H1 (cell line): ENCODE measurements around the gene TRIM45.

ENCODE experiments used
- ASH2L ChIP-seq: fragments of 200-600, 300-600 bp; sonication (generic); IDR thresholded peaks from one replicate; pipeline ENCODE4 v1.7.1; 2017; ENCODE audit warnings: low read length
- ATF2 ChIP-seq: IDR thresholded peaks from 2 replicates; pipeline ENCODE4 v1.6.1; 2012; ENCODE audit warnings: low read length, inconsistent platforms
- BCL11A ChIP-seq, 2 experiments: IDR thresholded peaks; one replicate each; pipeline ENCODE4 v1.6.1; 2011; ENCODE audit warnings: low read depth in 2 of 2, low read length in 2 of 2, mild to moderate bottlenecking in 2 of 2
- POLR2A ChIP-seq, 2 experiments: IDR thresholded peaks; 1 replicate in 1 of 2; 2 replicates in 1 of 2; pipeline ENCODE4 v1.6.1; 2011; ENCODE audit warnings: low read depth in 2 of 2, low read length in 2 of 2, mild to moderate bottlenecking in 2 of 2; ENCODE audit errors: control extremely low read depth in 1 of 2
- POLR2AphosphoS5 ChIP-seq: IDR thresholded peaks from 2 replicates; pipeline ENCODE4 v1.6.1; 2011; ENCODE audit warnings: low read depth, low read length
- SP1 ChIP-seq: IDR thresholded peaks from 2 replicates; pipeline ENCODE4 v1.6.1; 2011; ENCODE audit warnings: low read depth, low read length
- TF ChIP-seq, protein P1 (sequence below), 3 experiments: IDR thresholded peaks; 1 replicate in 2 of 3; 2 replicates in 1 of 3; pipeline versions ENCODE4 v1.5.1 to v1.6.1; 2011; ENCODE audit warnings: low read length in 3 of 3, mild to moderate bottlenecking in 3 of 3, inconsistent platforms in 2 of 3, low read depth in 1 of 3, moderate library complexity in 1 of 3; ENCODE audit not compliant: insufficient read depth in 1 of 3; ENCODE audit errors: control extremely low read depth in 1 of 3

DNA sequence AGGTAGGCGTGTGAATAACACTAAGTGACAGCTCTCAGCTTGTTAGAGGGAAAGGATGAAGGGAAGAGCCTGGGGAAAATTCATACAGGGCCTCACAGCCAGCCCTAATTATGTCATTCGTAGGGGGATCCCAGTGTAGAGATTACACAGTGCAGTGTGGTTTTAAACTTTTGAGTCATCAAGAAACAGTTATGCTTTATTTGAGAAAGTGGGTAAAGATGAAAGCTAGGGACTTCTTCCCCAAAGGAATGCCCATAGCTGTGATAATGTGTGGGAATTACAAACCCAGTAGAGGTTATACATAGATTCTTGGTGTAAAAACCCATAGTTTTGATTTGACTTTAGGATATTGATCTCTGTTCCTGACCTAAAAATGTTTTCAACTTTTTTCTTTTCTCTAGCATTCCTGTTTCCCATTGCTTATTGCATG is 59.5 kb downstream of the TRIM45 start:
- TF ChIP-seq POLR2AphosphoS5 (no peak), ATF2 (no peak), POLR2A (IDR thresholded peaks at IDR 0.05; ENCODE audit: control extremely low read depth in 1 of 2, low read depth in 2 of 2, low read length in 2 of 2) (no peak), SP1 (no peak), ASH2L (no peak), BCL11A (IDR thresholded peaks at IDR 0.05; ENCODE audit: low read depth in 2 of 2, low read length in 2 of 2) (no peak)
- TF ChIP-seq, protein P1, sequence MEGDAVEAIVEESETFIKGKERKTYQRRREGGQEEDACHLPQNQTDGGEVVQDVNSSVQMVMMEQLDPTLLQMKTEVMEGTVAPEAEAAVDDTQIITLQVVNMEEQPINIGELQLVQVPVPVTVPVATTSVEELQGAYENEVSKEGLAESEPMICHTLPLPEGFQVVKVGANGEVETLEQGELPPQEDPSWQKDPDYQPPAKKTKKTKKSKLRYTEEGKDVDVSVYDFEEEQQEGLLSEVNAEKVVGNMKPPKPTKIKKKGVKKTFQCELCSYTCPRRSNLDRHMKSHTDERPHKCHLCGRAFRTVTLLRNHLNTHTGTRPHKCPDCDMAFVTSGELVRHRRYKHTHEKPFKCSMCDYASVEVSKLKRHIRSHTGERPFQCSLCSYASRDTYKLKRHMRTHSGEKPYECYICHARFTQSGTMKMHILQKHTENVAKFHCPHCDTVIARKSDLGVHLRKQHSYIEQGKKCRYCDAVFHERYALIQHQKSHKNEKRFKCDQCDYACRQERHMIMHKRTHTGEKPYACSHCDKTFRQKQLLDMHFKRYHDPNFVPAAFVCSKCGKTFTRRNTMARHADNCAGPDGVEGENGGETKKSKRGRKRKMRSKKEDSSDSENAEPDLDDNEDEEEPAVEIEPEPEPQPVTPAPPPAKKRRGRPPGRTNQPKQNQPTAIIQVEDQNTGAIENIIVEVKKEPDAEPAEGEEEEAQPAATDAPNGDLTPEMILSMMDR (IDR thresholded peaks at IDR 0.05; ENCODE audit: control extremely low read depth in 1 of 3, insufficient read depth in 1 of 3, low read depth in 1 of 3, low read length in 3 of 3): no peak
